CD14-positive monocyte (primary cell): ENCODE results near the gene RINL. TPM values are rescaled to one million over a fixed set of nuclear protein-coding genes. Genes with fewer than 3 reads are reported as not detected.
A peak's percentile ranks its signal among the peaks of the same experiment; 100 is the strongest.

Experiments
- DNase-seq, 3 donors: peaks; one replicate each; pipeline ENCODE4 v3.0.0-alpha.2; 2011 to 2022
- H2AFZ ChIP-seq: 2 replicates; pipeline ENCODE4 v1.6.0; 2012; ENCODE audit warnings: mild to moderate bottlenecking, low read depth, low read length, inconsistent platforms; ENCODE audit not compliant: insufficient read depth, poor library complexity, severe bottlenecking
- H3K27ac ChIP-seq, 2 donors: 1 replicate in 1 of 2; 2 replicates in 1 of 2; pipeline ENCODE4 v1.5.1; 2012 to 2013; ENCODE audit warnings: low read length in 2 of 2, control low read depth in 1 of 2, inconsistent platforms in 1 of 2, low read depth in 1 of 2, mild to moderate bottlenecking in 1 of 2
- H3K27me3 ChIP-seq, 2 donors: one replicate each; pipeline versions ENCODE4 v1.6.0 to v1.6.1; 2011 to 2013; ENCODE audit warnings: low read length in 2 of 2; ENCODE audit not compliant: control insufficient read depth in 2 of 2, insufficient read depth in 2 of 2
- H3K36me3 ChIP-seq, 2 donors: replicated peaks in 1 of 2; 1 replicate in 1 of 2; 2 replicates in 1 of 2; pipeline versions ENCODE4 v1.5.1 to v1.6.1; 2012 to 2013; ENCODE audit warnings: low read length in 2 of 2, control low read depth in 1 of 2, inconsistent platforms in 1 of 2, mild to moderate bottlenecking in 1 of 2; ENCODE audit not compliant: insufficient read depth in 2 of 2, control insufficient read depth in 1 of 2
- H3K4me1 ChIP-seq, 2 donors: 1 replicate in 1 of 2; 2 replicates in 1 of 2; pipeline versions ENCODE4 v1.5.1 to v1.6.1; 2012 to 2013; ENCODE audit warnings: low read length in 2 of 2, control low read depth in 1 of 2, inconsistent platforms in 1 of 2, mild to moderate bottlenecking in 1 of 2, moderate library complexity in 1 of 2; ENCODE audit not compliant: insufficient read depth in 2 of 2, control insufficient read depth in 1 of 2
- H3K4me2 ChIP-seq: replicated peaks from 2 replicates; pipeline ENCODE3; 2012; ENCODE audit warnings: low read length, moderate library complexity, mild to moderate bottlenecking; ENCODE audit not compliant: poor library complexity, severe bottlenecking; ENCODE audit errors: extremely low read depth
- H3K4me3 ChIP-seq, 3 experiments: fragments of 200-600 bp in 1 of 3; sonication (generic) in 1 of 3; replicated peaks in 1 of 3; 1 replicate in 2 of 3; 2 replicates in 1 of 3; pipeline ENCODE4 v1.5.1; 2011 to 2013; ENCODE audit warnings: low read length in 3 of 3, mild to moderate bottlenecking in 3 of 3, control low read depth in 2 of 3, low read depth in 2 of 3, inconsistent platforms in 1 of 3, moderate library complexity in 1 of 3
- H3K79me2 ChIP-seq: 2 replicates; pipeline ENCODE4 v1.6.0; 2012; ENCODE audit warnings: mild to moderate bottlenecking, control low read depth, inconsistent platforms, low read length, moderate library complexity; ENCODE audit not compliant: insufficient read depth
- H3K9ac ChIP-seq: 2 replicates; pipeline ENCODE4 v1.6.0; 2017; ENCODE audit warnings: low read length, mild to moderate bottlenecking; ENCODE audit not compliant: insufficient read depth, poor library complexity, severe bottlenecking
- H3K9me3 ChIP-seq, 2 donors: replicated peaks in 1 of 2; 1 replicate in 1 of 2; 2 replicates in 1 of 2; pipeline versions ENCODE4 v1.5.1 to v1.6.1; 2012 to 2013; ENCODE audit warnings: low read length in 2 of 2, control low read depth in 1 of 2; ENCODE audit not compliant: control insufficient read depth in 1 of 2, insufficient read depth in 1 of 2
- H4K20me1 ChIP-seq: 2 replicates; pipeline ENCODE4 v1.6.0; 2012; ENCODE audit warnings: mild to moderate bottlenecking, low read length, control low read depth, moderate library complexity; ENCODE audit not compliant: insufficient read depth
- H3K27ac Mint-ChIP-seq, 7 donors: one replicate each; pipeline ENCODE4 v1.8.0; 2020; ENCODE audit warnings: mild to moderate bottlenecking in 7 of 7, mixed read lengths in 7 of 7, moderate library complexity in 6 of 7, inconsistent platforms in 2 of 7
- H3K27me3 Mint-ChIP-seq, 3 donors: one replicate each; pipeline ENCODE4 v1.8.0; 2021 to 2022; ENCODE audit warnings: low read depth in 3 of 3, mild to moderate bottlenecking in 3 of 3, mixed read lengths in 3 of 3, moderate library complexity in 3 of 3, inconsistent platforms in 1 of 3
- H3K36me3 Mint-ChIP-seq, 2 donors: one replicate each; pipeline ENCODE4 v1.8.0; 2020; ENCODE audit warnings: mixed read lengths in 2 of 2, inconsistent platforms in 1 of 2, mild to moderate bottlenecking in 1 of 2
- H3K4me1 Mint-ChIP-seq: one replicate; pipeline ENCODE4 v1.8.0; 2020; ENCODE audit warnings: mild to moderate bottlenecking, mixed read lengths
- H3K4me3 Mint-ChIP-seq, 2 donors: one replicate each; pipeline ENCODE4 v1.8.0; 2020; ENCODE audit warnings: mild to moderate bottlenecking in 2 of 2, mixed read lengths in 2 of 2, moderate library complexity in 1 of 2
- H3K9me3 Mint-ChIP-seq, 7 donors: one replicate each; pipeline ENCODE4 v1.8.0; 2020 to 2022; ENCODE audit warnings: mixed read lengths in 7 of 7, mild to moderate bottlenecking in 6 of 7, moderate library complexity in 6 of 7, inconsistent platforms in 2 of 7
- WGBS: methylation state at CpG from one replicate; pipeline ENCODE4 v1.1.5; 2013; ENCODE audit warnings: missing lambda C conversion rate; ENCODE audit not compliant: insufficient coverage; 5-methylcytosine and 5-hydroxymethylcytosine counted together
- intact Hi-C, 2 donors: fragments of 100-400 bp; cut with micrococcal nuclease; formaldehyde crosslinking; loops; one replicate each; pipeline versions ENCODE4 v1.15.0 to v1.15.1; 2023
- polyA plus RNA-seq, 3 donors: library from polyadenylated mRNA; depleted of rRNA in 1 of 3; unstranded in 2 of 3; stranded (reverse) in 1 of 3; fragments of 300-500 nt in 2 of 3; fragments of >200 nt in 1 of 3; fragmentation: Illumina TruSeq in 2 of 3; gene quantifications; 1 replicate in 2 of 3; 2 replicates in 1 of 3; pipeline ENCODE4 v1.2.3, GENCODE V29; 2012 to 2021
- TF ChIP-seq, protein P1 (sequence below): fragments of 200-600 bp; IDR thresholded peaks from one replicate; pipeline ENCODE4 v1.8.0; 2022; ENCODE audit warnings: antibody characterized with exemption, mild to moderate bottlenecking

RINL gene
- polyA plus RNA-seq, 3 donors = 4.1 to 13.5 (median 7.2) TPM

DNA sequence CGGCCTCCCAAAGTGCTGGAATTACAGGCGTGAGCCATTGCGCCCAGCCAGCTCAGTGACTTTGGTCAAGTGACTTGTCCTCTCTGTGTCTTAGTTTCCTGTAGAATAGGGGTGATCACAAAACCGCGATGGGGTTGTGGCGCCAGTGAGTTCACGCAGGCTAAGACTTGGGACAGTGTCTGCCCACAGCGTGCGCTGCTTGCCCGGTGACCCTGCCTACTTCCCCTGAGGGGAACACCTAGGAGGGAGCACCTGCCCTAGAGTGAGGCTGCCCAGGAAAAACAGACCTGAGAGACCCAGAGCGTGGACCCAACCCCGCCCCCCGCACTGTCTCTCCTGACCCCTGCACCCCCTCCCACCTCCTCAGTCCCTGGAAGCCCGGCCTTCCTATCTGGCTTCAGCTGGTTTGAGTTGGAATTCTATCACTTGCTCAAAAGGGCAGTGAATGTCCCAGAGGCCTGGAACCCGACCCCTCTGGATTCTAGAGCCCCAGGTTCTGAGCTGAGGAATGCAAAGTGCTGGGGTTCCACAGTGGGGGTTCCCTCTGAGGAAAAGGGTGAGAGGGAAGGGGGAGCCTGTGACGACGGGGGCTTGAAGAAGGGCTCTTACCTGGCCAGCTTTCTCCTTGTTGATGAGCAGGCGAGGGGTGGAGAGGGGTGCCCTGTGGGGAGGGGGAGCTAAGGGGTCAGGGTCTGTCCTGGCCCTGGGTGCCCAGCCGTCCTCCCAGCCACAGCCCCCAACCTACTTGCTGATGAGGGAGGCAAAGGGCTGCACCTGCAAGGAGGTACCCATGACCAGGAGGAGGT lies 2.2 kb upstream of the RINL start:
- H3K27me3 Mint-ChIP-seq = no peaks in the 10 kb centered on the region
- Histone ChIP-seq H3K4me3 (no peak overlapping the region), H4K20me1 (no peaks in the 10 kb centered on the region), H3K36me3 (peaks cover 25 to 37% of the 10 kb centered on the region in 2 donors), H3K27me3 (no peaks in the 10 kb centered on the region), H2AFZ (no peak overlapping the region), H3K9me3 (no peaks in the 10 kb centered on the region), H3K9ac (no peak overlapping the region), H3K79me2 (no peaks in the 10 kb centered on the region), H3K4me2 (no peak overlapping the region), H3K4me1 (peaks cover 18 to 19% of the 10 kb centered on the region in 2 donors), H3K27ac (no peak overlapping the region)
- no peak for DNase-seq
- intact Hi-C loops = no loop called here
- H3K4me1 Mint-ChIP-seq = peaks cover 16% of the 10 kb centered on the region
- peak overlapping the region in 2 of 7 donors; percentile 35 to 66 for H3K27ac Mint-ChIP-seq
- peaks cover 0 to 2% (median 0%) of the 10 kb centered on the region in 7 donors for H3K9me3 Mint-ChIP-seq
- H3K4me3 Mint-ChIP-seq = no peak overlapping the region
- H3K36me3 Mint-ChIP-seq = peaks cover 22 to 54% of the 10 kb centered on the region in 2 donors
- TF ChIP-seq, protein P1, sequence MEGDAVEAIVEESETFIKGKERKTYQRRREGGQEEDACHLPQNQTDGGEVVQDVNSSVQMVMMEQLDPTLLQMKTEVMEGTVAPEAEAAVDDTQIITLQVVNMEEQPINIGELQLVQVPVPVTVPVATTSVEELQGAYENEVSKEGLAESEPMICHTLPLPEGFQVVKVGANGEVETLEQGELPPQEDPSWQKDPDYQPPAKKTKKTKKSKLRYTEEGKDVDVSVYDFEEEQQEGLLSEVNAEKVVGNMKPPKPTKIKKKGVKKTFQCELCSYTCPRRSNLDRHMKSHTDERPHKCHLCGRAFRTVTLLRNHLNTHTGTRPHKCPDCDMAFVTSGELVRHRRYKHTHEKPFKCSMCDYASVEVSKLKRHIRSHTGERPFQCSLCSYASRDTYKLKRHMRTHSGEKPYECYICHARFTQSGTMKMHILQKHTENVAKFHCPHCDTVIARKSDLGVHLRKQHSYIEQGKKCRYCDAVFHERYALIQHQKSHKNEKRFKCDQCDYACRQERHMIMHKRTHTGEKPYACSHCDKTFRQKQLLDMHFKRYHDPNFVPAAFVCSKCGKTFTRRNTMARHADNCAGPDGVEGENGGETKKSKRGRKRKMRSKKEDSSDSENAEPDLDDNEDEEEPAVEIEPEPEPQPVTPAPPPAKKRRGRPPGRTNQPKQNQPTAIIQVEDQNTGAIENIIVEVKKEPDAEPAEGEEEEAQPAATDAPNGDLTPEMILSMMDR = no peak
- 93% methylated on average over 13 of the region's 19 CpGs for WGBS

DNA sequence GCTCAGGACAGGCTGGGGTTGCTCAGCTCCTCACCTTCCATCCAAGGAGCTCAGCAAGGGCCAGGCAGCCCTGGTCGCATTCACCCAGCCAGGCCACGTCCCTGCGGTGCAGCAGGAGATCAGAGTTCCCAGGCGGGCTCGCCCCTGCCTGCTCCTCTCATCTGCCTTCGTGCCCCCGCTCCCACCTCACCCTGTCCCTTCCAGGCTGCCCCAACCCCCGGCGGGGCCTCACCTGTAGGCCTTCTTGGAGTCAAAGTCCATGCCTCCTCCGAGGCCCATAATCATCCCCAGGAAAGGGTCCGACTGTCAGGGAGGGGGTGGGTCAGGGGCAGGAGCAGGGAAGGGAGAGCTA lies 1.3 kb upstream of the RINL start:
- peak overlapping the region in 1 of 7 donors; percentile 94 for H3K27ac Mint-ChIP-seq

More for the DNA sequence above, 1.3 kb upstream of the RINL start:
- DNase-seq = no peak
- Histone ChIP-seq H3K27me3 (no peaks in the 10 kb centered on the region), H3K27ac (no peak overlapping the region), H2AFZ (no peak overlapping the region), H3K4me3 (no peak overlapping the region), H3K9ac (no peak overlapping the region), H3K4me1 (peaks cover 18 to 19% of the 10 kb centered on the region in 2 donors), H3K36me3 (peaks cover 25 to 33% of the 10 kb centered on the region in 2 donors), H3K9me3 (no peaks in the 10 kb centered on the region), H3K79me2 (no peaks in the 10 kb centered on the region), H3K4me2 (no peak overlapping the region), H4K20me1 (no peaks in the 10 kb centered on the region)
- no peaks in the 10 kb centered on the region for H3K27me3 Mint-ChIP-seq
- no peaks in the 10 kb centered on the region for H3K9me3 Mint-ChIP-seq
- intact Hi-C loops = no loop called here
- peaks cover 22 to 52% of the 10 kb centered on the region in 2 donors for H3K36me3 Mint-ChIP-seq
- H3K4me1 Mint-ChIP-seq = peaks cover 16% of the 10 kb centered on the region
- H3K4me3 Mint-ChIP-seq = no peak overlapping the region
- TF ChIP-seq, protein P1 = no peak
- WGBS = 99% methylated on average over 9 of the region's 11 CpGs
